SK-N-SH treated with all-trans-retinoic acid at 6 μM for 48 hours (cell line): ENCODE results near the gene ITPRIPL2.

Experiments
- ARNTL ChIP-seq: fragments of 450-650 bp; formaldehyde crosslinking; IDR thresholded peaks from 2 replicates; pipeline ENCODE4 v1.5.0; 2020; ENCODE audit warnings: low read depth, mild to moderate bottlenecking, moderate library complexity, borderline replicate concordance
- BACH2 ChIP-seq: fragments of 250-450 bp; sonication (Bioruptor Pico); IDR thresholded peaks from 2 replicates; pipeline ENCODE4 v1.9.0; 2021; ENCODE audit warnings: mild to moderate bottlenecking, borderline replicate concordance
- CSDC2 ChIP-seq: fragments of 250-450 bp; sonication (Bioruptor Pico); IDR thresholded peaks from 2 replicates; pipeline ENCODE4 v1.5.0; 2020; ENCODE audit warnings: mild to moderate bottlenecking, moderate library complexity
- ESRRG ChIP-seq: fragments of 250-450 bp; sonication (Bioruptor Pico); IDR thresholded peaks from 2 replicates; pipeline ENCODE4 v1.6.1; 2021; ENCODE audit warnings: mild to moderate bottlenecking
- OSR1 ChIP-seq: fragments of 250-450 bp; sonication (Bioruptor Pico); IDR thresholded peaks from 2 replicates; pipeline ENCODE4 v1.8.0; 2022; ENCODE audit warnings: moderate library complexity, mild to moderate bottlenecking, inconsistent platforms
- PATZ1 ChIP-seq: fragments of 250-450 bp; sonication (Bioruptor Pico); IDR thresholded peaks from 2 replicates; pipeline ENCODE4 v1.8.0; 2020; ENCODE audit warnings: mild to moderate bottlenecking, moderate library complexity, borderline replicate concordance
- SNAI2 ChIP-seq: fragments of 250-450 bp; sonication (Bioruptor Pico); IDR thresholded peaks from 2 replicates; pipeline ENCODE4 v1.5.0; 2020; ENCODE audit warnings: mild to moderate bottlenecking, moderate library complexity
- ZFP3 ChIP-seq: fragments of 250-450 bp; sonication (Bioruptor Pico); IDR thresholded peaks from 2 replicates; pipeline ENCODE4 v1.5.0; 2020; ENCODE audit warnings: mild to moderate bottlenecking, moderate library complexity
- ZFP30 ChIP-seq: fragments of 450-650 bp; formaldehyde crosslinking; IDR thresholded peaks from 2 replicates; pipeline ENCODE4 v1.5.0; 2022; ENCODE audit warnings: mild to moderate bottlenecking, moderate library complexity
- TF ChIP-seq, protein P1 (sequence below): fragments of 250-450 bp; sonication (Bioruptor Pico); IDR thresholded peaks from 2 replicates; pipeline ENCODE4 v1.5.1; 2021; ENCODE audit warnings: mild to moderate bottlenecking, moderate library complexity
- TF ChIP-seq, protein P2 (sequence below): fragments of 250-450 bp; sonication (Bioruptor Pico); IDR thresholded peaks from 2 replicates; pipeline ENCODE4 v1.5.0; 2020; ENCODE audit warnings: mild to moderate bottlenecking, moderate library complexity
- TF ChIP-seq, protein P3 (sequence below): fragments of 250-450 bp; sonication (Bioruptor Pico); IDR thresholded peaks from 2 replicates; pipeline ENCODE4 v1.8.0; 2021; ENCODE audit warnings: low read depth, mild to moderate bottlenecking, moderate library complexity, borderline replicate concordance

GRCh38 chr16:19165101-19165500 lies 51.3 kb downstream of the ITPRIPL2 start:
- TF ChIP-seq ARNTL (CRISPR knock-in tag): no peak
- TF ChIP-seq OSR1 (CRISPR knock-in tag): no peak
- TF ChIP-seq, protein P1, sequence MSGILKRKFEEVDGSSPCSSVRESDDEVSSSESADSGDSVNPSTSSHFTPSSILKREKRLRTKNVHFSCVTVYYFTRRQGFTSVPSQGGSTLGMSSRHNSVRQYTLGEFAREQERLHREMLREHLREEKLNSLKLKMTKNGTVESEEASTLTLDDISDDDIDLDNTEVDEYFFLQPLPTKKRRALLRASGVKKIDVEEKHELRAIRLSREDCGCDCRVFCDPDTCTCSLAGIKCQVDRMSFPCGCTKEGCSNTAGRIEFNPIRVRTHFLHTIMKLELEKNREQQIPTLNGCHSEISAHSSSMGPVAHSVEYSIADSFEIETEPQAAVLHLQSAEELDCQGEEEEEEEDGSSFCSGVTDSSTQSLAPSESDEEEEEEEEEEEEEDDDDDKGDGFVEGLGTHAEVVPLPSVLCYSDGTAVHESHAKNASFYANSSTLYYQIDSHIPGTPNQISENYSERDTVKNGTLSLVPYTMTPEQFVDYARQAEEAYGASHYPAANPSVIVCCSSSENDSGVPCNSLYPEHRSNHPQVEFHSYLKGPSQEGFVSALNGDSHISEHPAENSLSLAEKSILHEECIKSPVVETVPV (CRISPR knock-in tag): no peak
- TF ChIP-seq SNAI2 (CRISPR knock-in tag): no peak
- TF ChIP-seq, protein P2, sequence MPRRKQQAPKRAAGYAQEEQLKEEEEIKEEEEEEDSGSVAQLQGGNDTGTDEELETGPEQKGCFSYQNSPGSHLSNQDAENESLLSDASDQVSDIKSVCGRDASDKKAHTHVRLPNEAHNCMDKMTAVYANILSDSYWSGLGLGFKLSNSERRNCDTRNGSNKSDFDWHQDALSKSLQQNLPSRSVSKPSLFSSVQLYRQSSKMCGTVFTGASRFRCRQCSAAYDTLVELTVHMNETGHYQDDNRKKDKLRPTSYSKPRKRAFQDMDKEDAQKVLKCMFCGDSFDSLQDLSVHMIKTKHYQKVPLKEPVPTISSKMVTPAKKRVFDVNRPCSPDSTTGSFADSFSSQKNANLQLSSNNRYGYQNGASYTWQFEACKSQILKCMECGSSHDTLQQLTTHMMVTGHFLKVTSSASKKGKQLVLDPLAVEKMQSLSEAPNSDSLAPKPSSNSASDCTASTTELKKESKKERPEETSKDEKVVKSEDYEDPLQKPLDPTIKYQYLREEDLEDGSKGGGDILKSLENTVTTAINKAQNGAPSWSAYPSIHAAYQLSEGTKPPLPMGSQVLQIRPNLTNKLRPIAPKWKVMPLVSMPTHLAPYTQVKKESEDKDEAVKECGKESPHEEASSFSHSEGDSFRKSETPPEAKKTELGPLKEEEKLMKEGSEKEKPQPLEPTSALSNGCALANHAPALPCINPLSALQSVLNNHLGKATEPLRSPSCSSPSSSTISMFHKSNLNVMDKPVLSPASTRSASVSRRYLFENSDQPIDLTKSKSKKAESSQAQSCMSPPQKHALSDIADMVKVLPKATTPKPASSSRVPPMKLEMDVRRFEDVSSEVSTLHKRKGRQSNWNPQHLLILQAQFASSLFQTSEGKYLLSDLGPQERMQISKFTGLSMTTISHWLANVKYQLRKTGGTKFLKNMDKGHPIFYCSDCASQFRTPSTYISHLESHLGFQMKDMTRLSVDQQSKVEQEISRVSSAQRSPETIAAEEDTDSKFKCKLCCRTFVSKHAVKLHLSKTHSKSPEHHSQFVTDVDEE: no peak
- no peak for TF ChIP-seq CSDC2 (CRISPR knock-in tag)
- no peak for TF ChIP-seq BACH2 (CRISPR knock-in tag)
- TF ChIP-seq, protein P3, sequence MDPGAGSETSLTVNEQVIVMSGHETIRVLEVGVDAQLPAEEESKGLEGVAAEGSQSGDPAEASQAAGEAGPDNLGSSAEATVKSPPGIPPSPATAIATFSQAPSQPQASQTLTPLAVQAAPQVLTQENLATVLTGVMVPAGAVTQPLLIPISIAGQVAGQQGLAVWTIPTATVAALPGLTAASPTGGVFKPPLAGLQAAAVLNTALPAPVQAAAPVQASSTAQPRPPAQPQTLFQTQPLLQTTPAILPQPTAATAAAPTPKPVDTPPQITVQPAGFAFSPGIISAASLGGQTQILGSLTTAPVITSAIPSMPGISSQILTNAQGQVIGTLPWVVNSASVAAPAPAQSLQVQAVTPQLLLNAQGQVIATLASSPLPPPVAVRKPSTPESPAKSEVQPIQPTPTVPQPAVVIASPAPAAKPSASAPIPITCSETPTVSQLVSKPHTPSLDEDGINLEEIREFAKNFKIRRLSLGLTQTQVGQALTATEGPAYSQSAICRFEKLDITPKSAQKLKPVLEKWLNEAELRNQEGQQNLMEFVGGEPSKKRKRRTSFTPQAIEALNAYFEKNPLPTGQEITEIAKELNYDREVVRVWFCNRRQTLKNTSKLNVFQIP (CRISPR knock-in tag): no peak
- TF ChIP-seq ESRRG: no peak
- no peak for TF ChIP-seq ZFP3 (CRISPR knock-in tag)
- TF ChIP-seq ZFP30 (CRISPR knock-in tag): no peak
- TF ChIP-seq PATZ1: no peak
